Measurements from ENCODE around the gene MAD1L1.
A peak's percentile ranks its signal among the peaks of the same experiment; 100 is the strongest.

The MAD1L1 gene

GRCh38 chr7:1856888-1857441, 375.8 kb downstream of the MAD1L1 start:
- DNase-seq, result no peak

GRCh38 chr7:1856161-1856887, 376.4 kb downstream of the MAD1L1 start:
- no peak for DNase-seq

GRCh38 chr7:1855725-1856160, 377.0 kb downstream of the MAD1L1 start:
- no peak for DNase-seq

- DNase-seq, result no peak
These were observed 377.6 kb downstream of the MAD1L1 start for GRCh38 chr7:1854866-1855724.

- no peak for DNase-seq
These were observed 378.5 kb downstream of the MAD1L1 start for GRCh38 chr7:1853986-1854865.

GRCh38 chr7:1853431-1853985, 379.2 kb downstream of the MAD1L1 start:
- DNase-seq, result no peak

- DNase-seq, result no peak
These were observed 380.0 kb downstream of the MAD1L1 start for GRCh38 chr7:1852517-1853430.

- no peak for DNase-seq
These were observed 380.8 kb downstream of the MAD1L1 start for GRCh38 chr7:1851721-1852516.

- no peak for DNase-seq
These were observed 381.7 kb downstream of the MAD1L1 start for GRCh38 chr7:1850976-1851571.

GRCh38 chr7:1850111-1850975, 382.4 kb downstream of the MAD1L1 start:
- peak in 1 of 2 donors; percentile 8 for DNase-seq

GRCh38 chr7:1849351-1850041, 383.2 kb downstream of the MAD1L1 start:
- DNase-seq, result no peak

GRCh38 chr7:1848911-1849311, 383.8 kb downstream of the MAD1L1 start:
- no peak for DNase-seq

GRCh38 chr7:1848013-1848640, 384.6 kb downstream of the MAD1L1 start:
- no peak for DNase-seq

- no peak for DNase-seq
These were observed 385.3 kb downstream of the MAD1L1 start for GRCh38 chr7:1847260-1848001.

- DNase-seq, result no peak
These were observed 386.2 kb downstream of the MAD1L1 start for GRCh38 chr7:1846331-1847065.
